Hepatic stellate cell (primary cell): ENCODE data around the gene DIABLO.
A peak's percentile ranks its signal among the peaks of the same experiment; 100 is the strongest.
"Not testable (repeated sequence)": the region's sequence is repeated elsewhere in the genome, so short reads cannot be mapped to it uniquely, and the experiment has no call there.

ENCODE experiments used
- DNase-seq: peaks from one replicate; pipeline ENCODE4 v3.0.0; 2011; ENCODE audit warnings: low spot score

DIABLO gene

GRCh38 chr12:122208073-122208820, 17.6 kb downstream of the DIABLO start:
- DNase-seq: no peak

DNA sequence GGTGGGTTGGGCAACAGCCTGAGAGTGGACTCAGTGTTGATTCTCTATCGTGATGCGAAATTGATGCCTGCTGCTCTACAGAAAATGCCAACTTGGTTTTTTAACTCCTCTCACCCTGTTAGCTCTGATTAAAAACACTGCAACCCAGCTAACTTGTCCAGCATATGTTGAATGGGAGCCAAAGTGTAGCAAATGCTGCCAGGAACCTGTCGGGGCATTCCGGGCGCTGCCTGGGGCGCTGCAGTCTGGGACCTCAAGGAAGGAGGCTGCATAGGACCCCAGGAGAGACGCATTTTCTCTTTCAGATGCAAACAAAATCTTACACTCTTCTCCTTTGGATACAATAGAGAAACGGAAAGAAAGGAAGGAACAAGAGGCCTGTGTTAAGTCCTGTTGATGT, 18.5 kb downstream of the DIABLO start:
- DNase-seq: no peak

GRCh38 chr12:122206976-122207375, 18.9 kb downstream of the DIABLO start:
- no peak for DNase-seq

GRCh38 chr12:122206111-122206881, 19.6 kb downstream of the DIABLO start:
- no peak for DNase-seq

- no peak for DNase-seq
These were observed 20.6 kb downstream of the DIABLO start for GRCh38 chr12:122205053-122205925.

DNA sequence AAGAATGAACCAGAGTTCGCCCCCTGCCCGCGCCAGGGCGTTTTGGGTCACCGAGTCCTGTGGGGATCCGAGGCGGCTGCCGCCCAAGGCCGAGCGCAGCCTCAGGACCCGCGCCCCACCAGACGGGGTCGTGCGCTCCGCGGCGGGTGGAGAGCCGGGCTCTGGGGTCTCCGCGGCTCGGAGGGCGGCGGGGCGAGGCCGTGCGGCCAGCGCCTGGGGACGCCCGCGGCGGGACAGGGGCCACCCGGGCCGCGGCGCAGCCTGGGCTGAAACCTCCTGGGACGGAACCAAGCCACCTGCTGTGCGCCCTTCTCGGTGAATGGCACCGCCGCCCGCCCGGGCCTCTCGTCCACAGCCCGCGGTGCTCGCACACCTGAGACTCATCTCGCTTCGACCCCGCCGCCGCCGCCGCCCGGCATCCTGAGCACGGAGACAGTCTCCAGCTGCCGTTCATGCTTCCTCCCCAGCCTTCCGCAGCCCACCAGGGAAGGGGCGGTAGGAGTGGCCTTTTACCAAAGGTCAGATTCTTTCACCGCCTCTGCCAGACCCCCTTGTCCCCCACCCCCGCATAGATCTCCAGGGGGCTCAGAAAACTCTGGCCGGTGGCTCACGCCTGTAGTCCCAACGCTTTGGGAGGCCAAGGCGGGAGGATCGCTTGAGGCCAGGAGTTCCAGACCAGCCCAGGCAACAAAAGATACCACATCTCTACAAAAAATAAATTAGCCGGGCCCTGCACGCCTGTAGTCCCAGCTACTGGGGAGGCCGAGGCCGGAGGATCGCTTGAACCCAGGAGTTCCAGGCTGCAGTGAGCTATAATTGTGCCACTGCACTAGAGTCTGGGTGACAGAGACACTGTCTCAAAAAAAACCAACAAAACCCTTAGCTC, 21.4 kb downstream of the DIABLO start:
- no peak for DNase-seq

DNA sequence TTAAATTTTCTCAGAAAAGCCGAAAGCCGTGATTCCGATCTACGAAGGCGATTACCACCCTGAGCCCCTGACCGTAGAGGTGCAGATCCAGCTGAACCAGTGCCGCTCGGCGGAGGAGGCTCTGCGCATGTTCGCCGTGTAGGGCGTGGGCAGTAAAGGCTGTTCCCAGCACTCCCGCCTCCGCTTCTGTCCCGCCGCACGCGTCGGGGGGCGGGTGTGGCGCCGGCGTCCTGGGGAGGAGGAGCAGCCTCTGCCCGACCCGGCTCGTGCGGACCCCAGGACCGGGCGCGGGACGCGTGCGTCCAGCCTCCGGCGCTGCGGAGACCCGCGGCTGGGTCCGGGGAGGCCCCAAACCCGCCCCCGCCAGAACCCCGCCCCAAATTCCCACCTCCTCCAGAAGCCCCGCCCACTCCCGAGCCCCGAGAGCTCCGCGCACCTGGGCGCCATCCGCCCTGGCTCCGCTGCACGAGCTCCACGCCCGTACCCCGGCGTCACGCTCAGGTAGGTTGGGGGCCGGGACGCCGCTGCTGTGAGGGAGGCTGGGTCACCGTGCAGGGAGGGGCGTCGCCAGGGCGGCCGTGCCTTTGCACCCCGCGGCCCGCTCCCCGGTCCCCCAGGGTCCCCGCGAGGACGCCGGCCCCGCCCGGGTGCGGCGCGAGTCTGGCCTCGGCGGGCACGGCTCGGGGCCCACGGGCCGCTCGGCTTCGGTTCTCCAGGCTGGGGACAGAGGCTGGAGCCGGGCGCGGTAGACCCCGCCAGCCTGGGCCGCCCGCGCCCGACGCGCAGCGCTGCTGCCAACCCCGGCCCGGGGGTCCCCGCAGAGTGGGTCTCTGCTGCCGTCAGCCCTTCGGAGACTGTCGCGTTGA, 22.3 kb downstream of the DIABLO start, which contains the start of gene B3GNT4:
Gene B3GNT4 (plus strand): TSS at position 409 of the 866 bp plus-strand sequence. CDS start 910 bp downstream, outside the sequence.
- peak; percentile 78 for DNase-seq

DNA sequence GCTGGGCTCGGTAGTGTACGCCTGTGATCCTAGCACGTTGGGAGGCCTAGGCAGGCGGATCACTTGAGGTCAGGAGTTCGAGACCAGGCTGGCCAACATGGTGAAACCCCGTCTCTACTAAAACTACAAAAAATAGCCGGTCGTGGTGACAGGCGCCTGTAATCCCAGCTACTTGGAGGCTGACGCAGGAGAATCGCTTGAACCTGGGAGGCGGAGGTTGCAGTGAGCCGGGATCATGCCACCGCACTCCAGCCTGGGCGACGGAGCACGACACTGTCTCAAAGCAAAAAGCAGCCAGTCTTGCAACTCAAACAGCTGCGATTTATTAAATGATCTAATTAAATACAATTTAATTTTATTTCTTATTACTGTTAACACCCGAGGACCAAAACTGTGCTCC, 23.0 kb downstream of the DIABLO start:
- DNase-seq: not testable (repeated sequence)

DNA sequence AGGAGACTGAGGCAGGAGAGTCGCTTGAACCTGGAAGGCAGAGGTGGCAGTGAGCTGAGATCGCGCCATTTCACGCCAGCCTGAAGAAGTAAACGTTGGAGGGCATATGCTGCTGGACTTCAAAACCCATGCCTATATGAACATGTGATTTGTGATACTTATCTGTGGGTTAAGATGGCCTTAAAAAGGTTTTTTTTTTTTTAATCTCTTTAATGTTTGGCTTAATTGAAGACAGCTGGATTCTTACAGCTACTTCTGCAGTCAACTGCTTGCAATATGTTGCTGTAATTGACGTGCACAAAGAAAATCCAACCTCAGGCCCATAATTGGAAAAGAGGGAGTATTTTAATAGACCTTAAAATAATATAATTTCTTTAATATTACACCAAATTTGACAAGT, 23.8 kb downstream of the DIABLO start:
- no peak for DNase-seq

- no peak for DNase-seq
These were observed 24.5 kb downstream of the DIABLO start for GRCh38 chr12:122201381-122201780.

GRCh38 chr12:122200541-122201175, 25.2 kb downstream of the DIABLO start:
- no peak for DNase-seq

GRCh38 chr12:122199484-122200355, 26.1 kb downstream of the DIABLO start:
- no peak for DNase-seq

GRCh38 chr12:122197612-122197966, 28.3 kb downstream of the DIABLO start:
- DNase-seq: no peak

GRCh38 chr12:122195405-122195804, 30.4 kb downstream of the DIABLO start:
- DNase-seq: no peak

DNA sequence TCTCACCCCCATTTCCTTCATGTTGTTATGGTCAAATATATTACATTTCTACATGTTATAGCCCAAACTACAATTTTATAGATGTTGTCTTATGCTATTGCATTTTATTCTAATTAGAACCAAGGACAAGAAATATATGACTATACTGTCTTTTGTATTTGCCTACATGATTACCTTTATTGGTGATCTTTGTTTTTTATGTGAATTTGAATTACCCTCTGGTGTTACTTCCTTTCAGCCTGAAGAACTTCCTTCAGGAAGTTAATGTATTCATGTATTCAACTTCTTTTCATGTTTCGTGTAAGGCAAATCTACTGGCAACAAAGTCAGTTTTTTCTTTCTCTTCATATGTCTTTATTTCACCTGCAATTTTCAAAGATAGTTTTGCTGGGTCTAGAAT, 31.0 kb downstream of the DIABLO start:
- no peak for DNase-seq

DNA sequence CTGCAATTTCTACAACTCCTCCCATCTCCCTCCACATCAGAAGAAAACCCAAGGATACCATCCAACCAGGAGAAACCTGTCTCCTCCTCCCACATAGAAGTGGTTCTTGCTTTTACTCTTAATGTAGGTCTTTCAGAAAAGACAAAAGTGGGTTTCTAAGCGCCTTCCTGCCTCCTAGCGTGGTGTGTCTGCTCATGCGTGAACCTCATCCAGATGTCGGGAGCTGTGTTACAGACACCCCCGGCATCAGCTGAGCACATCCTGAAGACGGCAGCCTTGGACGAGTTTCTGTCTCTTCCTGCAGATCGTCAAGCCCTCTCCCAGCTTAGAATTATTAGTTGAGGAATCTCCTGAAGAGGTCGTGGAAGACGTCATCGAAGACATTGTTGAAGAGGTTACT, 33.4 kb downstream of the DIABLO start:
- no peak for DNase-seq

- peak; percentile 85 for DNase-seq
These were observed 34.8 kb downstream of the DIABLO start for GRCh38 chr12:122190842-122191668.
